ENCODE data around the gene SCARB1. TPM values are rescaled to one million over a fixed set of nuclear protein-coding genes. Genes with fewer than 3 reads are reported as not detected.

Gene SCARB1
- total RNA-seq, 6 experiments from 2014 or later, result 128 to 359 (median 214) TPM

DNA sequence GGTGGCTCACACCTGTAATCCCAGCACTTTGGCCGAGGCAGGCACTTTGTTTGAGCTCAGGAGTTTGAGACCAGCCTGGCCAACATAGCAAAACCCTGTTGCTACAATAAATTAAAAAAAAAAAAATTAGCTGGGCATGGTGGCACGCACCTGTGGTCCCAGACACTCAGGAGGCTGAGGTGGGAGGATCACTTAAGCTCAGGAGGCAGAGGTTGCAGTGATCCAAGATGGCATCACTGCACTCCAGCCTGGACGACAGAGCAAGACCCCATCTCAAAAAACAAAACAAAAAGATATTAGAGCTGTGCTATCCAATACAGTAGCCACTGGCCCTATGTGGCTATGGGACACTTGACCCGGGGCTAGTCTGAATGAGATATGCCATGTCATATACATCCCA is 6.9 kb upstream of the SCARB1 start:
- H3K27ac ChIP-seq, result no peak overlapping the region
- no peaks in the 10 kb centered on the region for H3K27me3 ChIP-seq
- TF ChIP-seq, protein P1, sequence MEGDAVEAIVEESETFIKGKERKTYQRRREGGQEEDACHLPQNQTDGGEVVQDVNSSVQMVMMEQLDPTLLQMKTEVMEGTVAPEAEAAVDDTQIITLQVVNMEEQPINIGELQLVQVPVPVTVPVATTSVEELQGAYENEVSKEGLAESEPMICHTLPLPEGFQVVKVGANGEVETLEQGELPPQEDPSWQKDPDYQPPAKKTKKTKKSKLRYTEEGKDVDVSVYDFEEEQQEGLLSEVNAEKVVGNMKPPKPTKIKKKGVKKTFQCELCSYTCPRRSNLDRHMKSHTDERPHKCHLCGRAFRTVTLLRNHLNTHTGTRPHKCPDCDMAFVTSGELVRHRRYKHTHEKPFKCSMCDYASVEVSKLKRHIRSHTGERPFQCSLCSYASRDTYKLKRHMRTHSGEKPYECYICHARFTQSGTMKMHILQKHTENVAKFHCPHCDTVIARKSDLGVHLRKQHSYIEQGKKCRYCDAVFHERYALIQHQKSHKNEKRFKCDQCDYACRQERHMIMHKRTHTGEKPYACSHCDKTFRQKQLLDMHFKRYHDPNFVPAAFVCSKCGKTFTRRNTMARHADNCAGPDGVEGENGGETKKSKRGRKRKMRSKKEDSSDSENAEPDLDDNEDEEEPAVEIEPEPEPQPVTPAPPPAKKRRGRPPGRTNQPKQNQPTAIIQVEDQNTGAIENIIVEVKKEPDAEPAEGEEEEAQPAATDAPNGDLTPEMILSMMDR (IDR thresholded peaks at IDR 0.05), result no peak
- TF ChIP-seq POLR2A (IDR thresholded peaks at IDR 0.05), result no peak
- DNase-seq (no peak), ATAC-seq (no peak)
- H3K4me1 ChIP-seq, result peaks cover 0 to 39% (median 18%) of the 10 kb centered on the region in 4 donors
- intact Hi-C loops (cut with DNase I), result no loop called here
- no peaks in the 10 kb centered on the region for H3K36me3 ChIP-seq
- no peaks in the 10 kb centered on the region for H3K9me3 ChIP-seq
- no peak overlapping the region for H3K4me3 ChIP-seq
- 94% methylated on average over 4 of the region's 4 CpGs for WGBS (ENCODE audit: insufficient coverage, low coverage, low lambda C conversion rate, missing lambda C conversion rate)

DNA sequence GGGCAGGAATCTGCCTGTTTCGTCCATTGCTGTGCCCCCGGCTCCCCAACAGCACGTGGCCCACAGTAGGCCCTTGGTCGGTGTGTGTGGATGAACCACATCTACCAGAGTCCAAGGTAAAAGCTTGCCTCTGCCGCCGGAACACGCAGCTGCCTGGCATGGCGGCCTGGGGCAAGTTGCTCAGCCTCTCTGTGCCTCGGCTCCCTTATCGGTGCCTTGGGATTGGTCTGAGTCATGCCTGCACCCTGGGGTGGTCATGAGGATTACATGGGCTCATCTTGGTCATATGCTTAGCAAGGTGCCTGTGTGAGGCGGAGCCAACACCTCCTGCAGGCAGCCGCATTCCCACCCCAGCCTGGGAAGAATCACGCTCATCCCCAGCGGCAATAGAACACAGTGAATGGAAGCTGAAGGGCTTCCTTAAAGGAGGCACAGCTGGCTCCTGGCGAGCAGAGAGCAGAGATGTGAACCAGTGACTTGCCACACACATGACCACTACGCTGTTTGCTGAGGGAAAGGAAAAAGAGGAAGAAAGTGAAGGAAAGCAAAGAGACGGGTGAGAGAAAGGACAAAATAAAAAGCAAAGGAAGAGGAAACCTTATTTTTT is 5.5 kb upstream of the SCARB1 start:
- Histone ChIP-seq H3K4me1 (peaks cover 0 to 32% (median 16%) of the 10 kb centered on the region in 4 donors), H3K27me3 (no peaks in the 10 kb centered on the region), H3K27ac (peak overlapping the region in 1 of 3 donors; percentile 6), H3K36me3 (no peaks in the 10 kb centered on the region), H3K4me3 (no peak overlapping the region), H3K9me3 (no peaks in the 10 kb centered on the region)
- intact Hi-C loops (cut with DNase I), result no loop called here
- peak in 3 of 4 donors; percentile 1 to 24 (median 6) for ATAC-seq
- WGBS (ENCODE audit: insufficient coverage, low coverage, low lambda C conversion rate, missing lambda C conversion rate), result 66% methylated on average over 11 of the region's 17 CpGs
- no peak for TF ChIP-seq POLR2A (IDR thresholded peaks at IDR 0.05)
- TF ChIP-seq, protein P1 (IDR thresholded peaks at IDR 0.05), result no peak
- DNase-seq, result no peak

DNA sequence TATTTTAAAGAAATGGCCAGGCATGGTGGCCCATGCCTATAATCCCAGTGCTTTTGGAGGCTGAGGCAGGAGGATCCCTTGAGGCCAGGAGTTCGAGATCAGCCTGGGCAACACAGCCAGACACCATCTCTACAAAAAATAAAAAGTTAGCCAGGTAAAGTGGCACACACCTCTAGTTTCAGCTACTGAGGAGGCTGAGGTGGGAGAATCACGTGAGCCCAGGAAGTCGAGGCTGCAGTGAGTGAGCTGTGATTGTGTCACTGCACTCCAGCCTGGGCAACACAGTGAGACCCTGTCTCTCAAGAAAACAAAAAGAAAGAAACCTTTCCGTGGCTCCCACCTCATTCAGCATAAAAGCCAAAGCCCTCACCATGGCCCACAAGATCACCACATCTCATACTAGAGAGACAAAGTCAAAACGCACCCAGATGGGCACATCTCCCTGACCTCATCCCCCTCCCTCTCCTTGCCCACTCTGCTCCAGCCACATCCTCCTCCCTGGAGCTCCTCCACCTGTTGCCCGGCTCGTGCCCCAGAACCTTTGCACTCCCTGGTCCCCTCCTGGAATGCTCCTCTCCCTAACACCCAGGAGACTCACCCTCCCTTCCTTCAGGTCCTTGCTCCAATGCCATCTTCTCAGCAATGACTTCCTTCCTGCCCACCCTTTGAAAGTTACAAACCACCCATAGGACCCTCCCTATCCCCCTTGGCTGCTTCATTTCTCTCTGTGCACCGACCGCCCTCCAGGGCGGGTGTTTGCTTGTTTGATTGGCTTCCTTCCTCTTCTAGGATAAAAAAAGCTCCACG is 4.8 kb upstream of the SCARB1 start:
- H3K27me3 ChIP-seq, result no peaks in the 10 kb centered on the region
- no peak for ATAC-seq

DNA sequence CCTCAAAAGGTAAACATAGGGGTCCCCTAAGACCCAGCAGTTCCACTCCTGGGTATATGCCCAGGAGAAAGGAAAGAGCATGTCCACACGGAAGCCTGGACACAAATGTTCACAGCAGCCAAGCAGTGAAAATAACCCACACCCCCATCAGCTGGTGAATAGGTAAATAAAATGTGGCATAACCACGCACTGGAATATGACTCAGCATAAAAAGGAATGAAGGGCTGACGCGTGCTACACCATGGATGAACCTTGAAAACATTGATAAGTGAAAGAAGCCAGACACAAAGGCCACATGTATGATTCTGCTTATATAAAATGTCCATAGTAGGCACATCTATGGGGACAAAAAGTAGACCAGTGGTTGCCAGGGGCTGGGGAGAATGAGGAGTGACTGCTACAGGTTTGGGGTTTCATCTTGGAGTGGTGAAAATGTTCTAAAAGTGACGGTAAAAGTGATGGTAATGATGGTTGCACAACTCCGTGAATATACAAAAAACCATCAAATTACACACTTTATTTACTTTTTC is 3.8 kb upstream of the SCARB1 start:
- TF ChIP-seq, protein P1 (IDR thresholded peaks at IDR 0.05), result no peak
- peak; percentile 45 for TF ChIP-seq POLR2A (IDR thresholded peaks at IDR 0.05)
- peaks cover 0 to 32% (median 17%) of the 10 kb centered on the region in 4 donors for H3K4me1 ChIP-seq
- intact Hi-C loops (cut with DNase I), result no loop called here
- no peak for DNase-seq
- H3K27ac ChIP-seq, result peak overlapping the region; percentile 39 to 62 (median 44)
- WGBS (ENCODE audit: insufficient coverage, low coverage, low lambda C conversion rate, missing lambda C conversion rate), result 7% methylated on average over 6 of the region's 6 CpGs
- H3K27me3 ChIP-seq, result no peaks in the 10 kb centered on the region
- H3K9me3 ChIP-seq, result no peaks in the 10 kb centered on the region
- no peak overlapping the region for H3K4me3 ChIP-seq
- H3K36me3 ChIP-seq, result no peaks in the 10 kb centered on the region
- peak; percentile 18 to 48 (median 34) for ATAC-seq

More for the DNA sequence above, 4.8 kb upstream of the SCARB1 start:
- peaks cover 0 to 32% (median 18%) of the 10 kb centered on the region in 4 donors for H3K4me1 ChIP-seq
- H3K4me3 ChIP-seq, result no peak overlapping the region
- no peaks in the 10 kb centered on the region for H3K9me3 ChIP-seq
- no peaks in the 10 kb centered on the region for H3K36me3 ChIP-seq
- intact Hi-C loops (cut with DNase I), result no loop called here
- DNase-seq, result no peak
- 50% methylated on average over 11 of the region's 11 CpGs for WGBS (ENCODE audit: insufficient coverage, low coverage, low lambda C conversion rate, missing lambda C conversion rate)
- peak overlapping the region in 1 of 3 donors; percentile 6 for H3K27ac ChIP-seq
- TF ChIP-seq, protein P1 (IDR thresholded peaks at IDR 0.05), result no peak
- no peak for TF ChIP-seq POLR2A (IDR thresholded peaks at IDR 0.05)

Data from right lobe of liver (tissue), 6 donors.